Suppressor macrophage (primary cell): ENCODE results near the gene YWHAE.
"Not testable (repeated sequence)": the region's sequence is repeated elsewhere in the genome, so short reads cannot be mapped to it uniquely, and the experiment has no call there.

ENCODE experiments used
- DNase-seq, 4 experiments: peaks; one replicate each; pipeline ENCODE4 v3.0.0-alpha.2; 2020 to 2022

Gene YWHAE

DNA sequence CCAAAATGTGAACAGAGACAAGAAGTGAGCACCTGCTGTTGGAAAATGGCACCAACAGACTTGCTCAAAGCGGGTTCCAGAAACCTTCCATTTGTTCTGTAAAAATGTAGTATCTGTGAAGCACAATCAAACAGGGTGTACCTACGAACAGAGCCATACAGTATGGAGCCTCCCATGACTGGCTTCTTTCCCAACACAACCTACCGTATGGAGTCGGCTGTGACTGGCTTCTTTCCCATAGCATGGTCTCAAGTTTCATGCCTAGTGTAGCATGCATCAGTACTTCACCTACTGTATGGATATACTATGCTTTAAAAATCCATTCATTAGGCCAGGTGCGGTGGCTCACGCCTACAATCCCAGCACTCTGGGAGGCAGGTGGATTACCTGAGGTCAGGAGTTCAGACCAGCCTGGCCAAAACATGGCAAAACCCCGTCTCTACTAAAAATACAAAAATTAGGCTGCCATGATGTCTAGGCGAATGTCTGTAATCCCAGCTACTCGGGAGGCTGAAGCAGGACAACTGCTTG lies 26.2 kb downstream of the YWHAE start:
- no peak for DNase-seq

DNA sequence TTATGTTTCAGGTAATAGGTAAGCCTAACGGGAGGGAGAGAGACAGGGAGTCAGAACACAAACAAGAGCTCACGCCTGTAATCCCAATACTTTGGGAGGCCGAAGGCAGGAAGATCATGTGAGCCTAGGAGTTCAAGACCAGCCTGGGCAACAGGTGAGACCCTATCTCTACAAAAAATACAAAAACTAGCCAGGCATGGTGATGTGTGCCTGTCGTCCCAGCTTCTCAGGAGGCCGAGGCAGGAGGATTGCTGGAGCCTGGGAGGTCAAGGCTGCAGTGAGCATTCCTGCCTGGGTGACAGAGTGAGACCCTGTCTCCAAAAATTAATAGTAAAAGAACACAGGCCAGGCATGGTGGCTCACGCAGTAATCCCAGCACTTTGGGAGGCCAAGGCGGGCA lies 27.4 kb downstream of the YWHAE start:
- no peak for DNase-seq

DNA sequence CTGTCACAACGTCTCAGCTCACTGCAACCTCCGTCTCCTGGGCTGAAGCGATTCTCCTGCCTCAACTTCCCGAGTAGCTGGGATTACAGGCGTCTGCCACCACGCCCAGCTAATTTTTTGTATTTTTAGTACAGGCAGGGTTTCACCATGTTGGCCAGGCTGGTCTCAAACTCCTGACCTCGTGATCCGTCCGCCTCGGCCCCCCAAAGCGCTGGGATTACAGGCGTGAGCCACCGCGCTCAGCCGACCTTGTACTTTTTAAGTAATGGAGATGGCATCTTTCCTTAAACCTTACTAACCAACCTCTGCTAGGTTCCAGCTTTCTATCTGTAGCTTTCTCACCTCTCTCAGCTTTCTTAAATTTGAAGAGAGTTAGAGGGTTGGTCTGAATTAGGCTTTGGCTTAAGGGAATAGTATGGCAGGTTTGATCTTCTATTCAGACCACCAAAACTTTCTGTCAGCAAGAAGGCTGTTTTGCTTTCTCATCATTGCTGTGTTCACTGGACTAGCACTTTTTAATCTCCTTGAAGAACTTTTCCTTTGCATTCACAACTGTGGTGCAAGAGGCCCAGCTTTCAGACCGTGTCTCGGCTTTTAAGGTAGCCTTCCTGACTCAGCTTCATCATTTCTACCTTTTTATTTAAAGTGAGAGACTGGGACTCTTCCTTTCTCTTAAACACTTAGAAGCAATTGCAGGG lies 28.0 kb downstream of the YWHAE start:
- DNase-seq = no peak

DNA sequence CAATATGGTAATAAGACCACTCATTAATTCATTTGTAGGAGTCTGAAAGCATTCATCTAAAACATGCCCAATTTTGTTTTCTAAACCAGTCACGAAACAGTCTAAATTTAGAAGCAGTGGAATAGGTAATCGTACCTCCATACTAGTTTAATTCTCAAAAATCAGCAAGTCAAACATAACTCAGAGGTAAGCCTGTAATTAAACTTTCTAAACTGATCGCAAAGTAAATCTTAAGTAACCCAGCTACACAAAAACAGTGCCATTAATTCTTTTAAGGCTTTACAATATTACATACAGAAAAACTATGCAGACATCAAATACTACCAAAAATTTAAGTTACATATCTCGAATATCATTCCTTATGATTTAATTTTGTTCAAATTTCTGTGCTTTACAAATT lies 31.4 kb downstream of the YWHAE start:
- no peak for DNase-seq

DNA sequence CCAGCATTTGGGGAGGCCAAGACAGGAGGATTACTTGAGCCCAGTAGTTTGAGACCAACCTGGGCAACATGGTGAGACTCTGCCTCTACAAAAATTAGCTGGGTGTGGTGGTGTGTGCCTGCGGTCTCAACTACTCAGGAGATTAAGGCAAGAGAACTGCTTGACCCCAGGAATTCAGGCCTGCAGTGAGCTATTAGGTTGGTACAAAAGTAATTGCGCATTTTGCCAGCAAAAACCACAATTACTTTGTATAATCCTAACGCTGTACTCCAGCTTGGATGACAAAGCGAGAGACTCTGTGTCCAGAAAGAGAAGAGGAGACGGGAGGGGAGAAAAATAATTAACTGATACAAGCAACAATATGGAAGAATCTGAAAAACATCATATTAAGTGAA lies 32.7 kb downstream of the YWHAE start:
- no peak for DNase-seq

DNA sequence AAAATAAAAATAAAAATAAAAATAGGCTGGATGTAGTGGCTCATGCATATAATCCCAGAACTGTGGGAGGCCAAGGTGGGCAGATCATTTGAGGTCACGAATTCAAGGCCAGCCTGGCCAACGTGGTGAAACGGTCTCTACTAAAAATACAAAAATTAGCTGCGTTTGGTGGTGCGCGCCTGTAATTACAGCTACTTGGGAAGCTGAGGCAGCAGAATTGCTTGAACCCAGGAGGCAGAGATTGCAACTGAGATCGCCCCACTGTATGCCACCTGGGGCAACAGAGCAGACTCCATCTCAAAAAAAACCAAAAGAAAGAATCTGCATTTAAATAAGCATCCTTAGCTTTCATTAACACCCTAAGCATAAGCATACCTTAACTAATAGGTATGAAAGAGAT lies 33.8 kb downstream of the YWHAE start:
- no peak for DNase-seq

DNA sequence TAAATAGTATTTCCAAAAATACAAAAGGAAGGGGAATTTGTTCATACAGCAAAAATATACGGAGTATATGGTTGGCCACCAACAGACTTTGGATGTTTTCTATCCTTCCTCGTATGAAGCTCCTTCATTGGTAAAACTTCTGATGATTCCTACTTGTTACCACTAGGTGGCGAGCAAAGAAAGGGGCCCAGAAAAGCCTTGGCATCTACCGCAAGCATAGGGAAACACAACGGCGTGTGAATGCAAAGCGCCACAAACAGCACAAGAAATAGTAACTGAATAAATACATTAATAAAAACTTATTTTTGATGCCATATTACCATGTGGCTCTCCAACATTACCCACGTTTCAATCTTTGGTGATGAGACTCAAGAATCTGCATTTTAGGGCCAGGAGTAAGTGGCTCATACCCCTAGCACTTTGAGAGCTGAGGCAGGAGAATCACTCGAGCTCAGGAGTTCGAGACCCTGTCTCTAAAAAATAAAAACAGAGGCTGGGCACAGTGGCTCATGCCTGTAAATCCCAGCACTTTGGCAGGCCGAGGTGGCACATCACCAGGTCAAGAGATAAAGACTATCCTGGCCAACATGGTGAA lies 34.5 kb downstream of the YWHAE start:
- peak; percentile 75 to 92 (median 83) for DNase-seq

DNA sequence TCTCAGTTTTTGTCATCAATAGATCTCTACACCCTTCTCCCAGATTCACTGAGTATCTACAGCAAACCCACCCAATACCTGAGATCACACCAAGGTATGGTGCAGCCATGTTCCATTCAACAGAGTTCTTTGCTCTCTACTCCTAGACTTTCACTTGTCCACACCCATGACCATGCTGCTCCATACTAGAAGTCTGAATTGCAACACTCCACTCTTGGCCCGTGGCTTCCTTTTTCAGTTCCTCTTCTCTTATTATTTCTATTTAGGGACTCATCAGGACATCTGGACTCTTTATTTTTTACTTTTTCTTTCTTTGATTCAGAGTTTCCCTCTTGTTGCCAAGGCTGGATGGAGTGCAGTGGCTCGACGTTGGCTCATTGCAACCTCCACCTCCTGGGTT lies 37.1 kb downstream of the YWHAE start:
- peak; percentile 80 to 89 (median 85) for DNase-seq

DNA sequence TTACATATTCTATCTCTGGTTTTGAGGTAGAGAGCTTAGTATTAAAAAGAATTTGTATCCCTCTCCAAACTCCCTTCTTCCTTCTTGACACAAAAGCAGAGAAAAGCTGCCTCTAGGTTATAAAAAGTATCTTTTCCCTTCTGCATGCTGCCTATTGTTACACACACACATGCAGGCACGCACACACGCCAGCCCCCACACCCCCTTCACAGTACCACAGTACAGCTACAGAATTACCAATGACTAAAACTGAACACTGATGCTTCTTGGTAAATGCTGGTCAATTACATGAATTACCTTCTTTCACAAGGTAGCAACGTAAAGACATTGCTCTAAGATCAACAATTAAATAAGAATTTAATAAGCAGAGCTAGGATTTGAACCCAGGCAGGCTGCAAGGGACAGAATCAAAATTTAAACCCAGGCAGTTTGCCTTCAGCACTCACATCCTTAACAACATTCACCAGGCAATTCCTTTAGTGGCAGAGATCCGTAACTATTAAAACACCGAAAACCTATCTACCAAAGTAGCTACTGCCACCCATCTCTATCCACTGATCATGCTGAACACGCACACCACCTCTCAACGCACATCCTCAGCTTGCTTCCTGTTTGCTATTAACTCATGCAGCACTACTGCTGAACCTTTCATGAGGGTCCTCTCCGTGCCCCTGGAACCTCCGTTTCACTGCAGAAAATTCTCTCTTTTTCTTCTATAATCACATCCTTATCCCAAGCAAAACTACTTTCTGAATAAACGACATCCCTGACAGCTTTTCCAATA lies 37.8 kb downstream of the YWHAE start:
- DNase-seq = peak; percentile 19 to 40 (median 24)

DNA sequence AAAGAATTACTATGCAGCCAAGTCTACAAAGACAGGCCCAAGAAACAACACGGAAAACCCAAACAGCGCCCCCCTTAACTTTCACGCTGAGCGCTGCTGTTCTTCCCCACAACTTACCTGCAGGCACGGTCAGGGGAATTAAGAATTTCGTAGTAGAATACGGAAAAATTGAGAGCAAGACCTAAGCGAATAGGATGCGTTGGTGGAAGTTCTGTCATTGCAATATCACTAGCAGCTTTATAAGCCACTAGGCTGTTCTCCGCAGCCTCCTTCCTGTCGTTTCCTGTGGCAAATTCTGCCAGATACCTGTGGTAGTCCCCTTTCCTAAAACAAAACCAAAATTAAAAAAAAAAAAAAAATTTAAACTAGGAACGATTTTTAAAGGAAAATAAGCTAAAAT lies 39.0 kb downstream of the YWHAE start:
- DNase-seq = no peak

DNA sequence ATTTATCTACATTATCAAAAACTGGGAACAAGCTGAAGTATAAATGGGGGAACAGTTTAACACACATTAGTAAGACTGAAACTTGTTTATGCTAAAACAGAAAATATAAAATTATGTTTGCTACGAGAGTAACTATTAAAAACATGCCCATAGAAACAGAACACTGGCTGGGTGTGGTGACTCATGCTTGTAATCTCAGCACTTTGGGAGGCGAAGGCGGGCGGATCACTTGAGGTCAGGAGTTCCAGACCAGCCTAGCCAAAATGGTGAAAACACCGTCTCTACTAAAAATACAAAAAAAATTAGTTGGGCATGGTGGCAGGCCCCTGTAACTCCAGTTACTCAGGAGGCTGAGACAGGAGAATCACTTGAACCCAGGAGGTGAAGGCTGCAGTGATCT lies 39.7 kb downstream of the YWHAE start:
- DNase-seq = peak; percentile 13 to 46 (median 40)

DNA sequence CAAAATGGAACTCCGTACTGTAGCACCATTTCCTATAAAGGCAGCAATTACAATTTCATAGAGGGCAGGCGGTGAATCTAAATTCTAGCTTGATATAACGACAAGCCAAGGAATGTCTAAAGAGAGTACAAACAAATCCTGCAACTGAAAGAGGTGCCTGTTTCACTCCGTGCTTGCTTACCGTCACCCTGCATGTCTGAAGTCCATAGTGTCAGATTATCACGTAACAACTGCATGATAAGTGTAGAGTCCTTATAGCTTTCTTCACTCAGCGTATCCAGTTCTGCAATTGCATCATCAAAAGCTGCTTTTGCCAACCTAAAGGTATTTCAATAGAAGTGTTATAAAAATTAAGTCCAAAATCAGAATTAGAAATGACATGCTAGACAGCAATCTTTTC lies 46.0 kb downstream of the YWHAE start:
- no peak for DNase-seq

DNA sequence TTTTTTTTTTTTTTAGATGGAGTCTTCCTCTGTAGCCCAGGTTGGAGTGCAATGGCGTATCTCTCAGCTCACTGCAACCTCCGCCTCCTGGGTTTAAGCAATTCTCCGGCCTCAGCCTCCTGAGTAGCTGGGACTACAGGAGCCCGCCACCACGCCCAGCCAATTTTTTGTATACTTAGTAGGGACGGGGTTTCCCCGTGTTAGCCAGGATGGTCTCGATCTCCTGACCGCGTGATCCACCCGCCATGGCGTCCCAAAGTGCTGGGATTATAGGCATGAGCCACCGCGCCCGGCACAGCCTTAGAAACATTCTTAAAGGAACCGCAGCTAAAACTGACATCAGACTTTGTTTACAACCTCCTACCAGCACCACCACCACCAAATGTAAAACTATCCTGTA lies 47.5 kb downstream of the YWHAE start:
- DNase-seq = not testable (repeated sequence)

DNA sequence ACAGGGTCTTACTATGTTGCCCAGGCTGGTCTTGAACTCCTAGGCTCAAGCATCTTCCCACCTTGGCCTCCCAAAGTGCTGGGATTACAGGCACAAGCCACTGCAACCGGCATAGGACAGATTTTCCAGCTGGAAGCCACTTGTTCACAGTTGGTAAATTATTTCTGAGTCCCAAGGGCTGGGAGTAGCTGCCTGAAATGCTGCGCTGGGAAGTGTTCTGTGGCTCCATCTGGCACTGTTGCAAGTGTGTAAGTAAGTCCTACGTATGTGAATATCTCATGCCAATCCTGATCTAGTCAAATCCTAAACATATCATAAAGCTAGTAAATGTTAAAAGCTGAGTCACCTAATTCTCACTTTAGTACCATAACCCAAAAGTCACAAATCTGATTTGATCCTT lies 48.1 kb downstream of the YWHAE start:
- no peak for DNase-seq

DNA sequence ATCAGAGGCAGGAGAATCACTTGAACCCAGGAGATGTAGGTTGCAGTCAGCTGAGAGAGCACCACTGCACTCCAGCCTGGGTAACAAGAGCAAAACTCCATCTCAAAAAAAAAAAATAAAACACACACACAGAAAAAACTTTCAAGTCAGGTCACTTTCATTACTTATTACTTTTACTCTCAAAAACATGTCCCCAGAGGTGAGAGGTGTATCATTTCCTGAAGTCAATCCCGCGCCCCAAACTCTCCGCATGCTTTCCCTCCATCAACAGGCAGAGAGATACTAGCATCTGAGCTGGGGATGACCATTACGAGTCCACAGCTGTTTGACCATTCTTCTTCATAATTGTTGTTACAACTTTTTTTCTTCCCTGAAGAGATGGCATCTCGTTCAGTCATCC lies 48.7 kb downstream of the YWHAE start:
- DNase-seq = no peak

DNA sequence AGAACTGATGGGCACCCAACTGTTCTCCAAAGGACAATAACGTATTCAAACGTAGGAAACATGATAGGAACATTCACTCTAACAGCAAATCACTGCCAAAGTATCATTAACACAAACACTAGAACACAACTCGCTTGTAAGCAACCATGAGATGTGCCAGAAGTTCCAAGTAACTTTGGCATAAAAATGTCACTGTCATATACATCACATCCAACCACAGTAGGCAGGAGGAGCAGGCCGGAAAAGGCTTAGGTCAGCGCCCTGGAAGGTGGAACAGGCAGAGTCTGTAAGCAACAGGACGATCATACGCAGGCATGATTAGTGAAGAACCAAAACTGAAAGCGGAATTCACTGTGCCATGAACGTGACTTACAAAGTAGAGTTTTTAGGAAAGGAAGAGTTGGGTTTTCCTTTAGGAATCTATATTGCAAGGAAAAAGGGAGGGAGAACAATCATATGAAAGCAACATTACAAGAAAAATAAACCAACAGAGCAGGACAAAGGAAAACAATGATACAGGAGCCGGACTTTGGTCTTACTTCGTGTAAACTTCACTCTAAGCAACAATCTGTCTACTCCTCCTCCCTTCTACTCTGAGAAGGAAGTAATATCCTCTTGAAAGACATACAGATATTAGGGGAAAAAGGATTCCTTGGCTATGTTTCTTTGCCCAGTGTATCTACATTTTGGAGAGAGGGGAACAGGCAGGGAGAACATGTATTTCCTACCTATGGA lies 52.3 kb downstream of the YWHAE start:
- no peak for DNase-seq

DNA sequence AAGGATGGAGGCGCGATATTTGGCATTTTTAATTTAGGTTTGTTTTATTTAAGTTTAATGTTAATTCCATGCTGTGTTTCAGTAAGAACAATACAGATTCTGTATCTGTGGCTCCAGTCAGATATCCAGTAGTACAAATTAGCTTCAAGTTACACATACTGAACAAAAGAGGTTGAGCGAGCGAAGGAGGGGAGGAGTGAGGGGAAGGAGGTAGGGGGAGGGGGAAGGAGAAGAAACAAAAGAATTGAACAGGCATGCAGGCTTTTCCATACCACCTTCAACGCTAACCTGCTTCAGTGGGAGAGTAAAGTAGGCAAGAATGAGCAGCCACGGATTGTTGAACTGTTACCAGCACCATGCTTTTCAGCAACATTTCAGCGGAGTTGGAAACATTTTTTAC lies 55.5 kb downstream of the YWHAE start:
- no peak for DNase-seq

DNA sequence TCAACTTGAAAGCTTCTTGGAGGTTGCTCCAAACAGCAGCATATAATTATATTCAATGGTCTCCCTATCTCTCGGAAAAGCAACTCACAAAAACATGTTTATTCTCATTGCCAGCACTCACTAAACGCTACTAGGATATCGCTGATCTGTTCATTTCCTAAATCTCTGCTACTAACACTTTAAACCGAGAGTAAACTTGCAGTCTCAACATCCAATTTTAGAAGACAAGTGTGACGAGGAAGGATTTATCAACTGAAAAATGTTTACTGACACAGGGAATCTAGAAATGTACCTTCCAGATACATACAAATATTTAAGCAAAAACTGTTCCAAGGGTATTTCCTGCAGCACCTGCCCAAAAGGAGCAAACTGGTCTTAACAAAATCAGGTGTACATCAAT lies 56.5 kb downstream of the YWHAE start:
- no peak for DNase-seq

DNA sequence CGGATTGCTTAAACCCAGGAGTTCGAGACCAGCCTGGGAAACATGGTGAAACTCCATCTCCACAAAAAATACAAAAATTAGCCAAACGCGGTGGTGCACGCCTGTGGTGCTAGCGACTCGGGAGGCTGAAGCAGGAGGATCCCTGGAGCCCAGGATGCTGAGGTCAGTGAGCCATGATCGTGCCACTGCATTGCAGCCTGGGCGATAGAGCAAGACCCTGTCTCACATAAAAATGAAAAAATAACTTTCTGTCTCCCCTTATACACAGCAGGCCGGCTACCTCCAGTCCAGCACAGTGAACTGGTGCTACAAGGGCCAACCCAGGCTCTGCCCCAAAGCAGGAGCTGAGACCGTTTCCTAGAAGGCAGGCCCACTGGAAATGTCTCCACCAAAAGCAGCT lies 59.7 kb downstream of the YWHAE start:
- DNase-seq = no peak

DNA sequence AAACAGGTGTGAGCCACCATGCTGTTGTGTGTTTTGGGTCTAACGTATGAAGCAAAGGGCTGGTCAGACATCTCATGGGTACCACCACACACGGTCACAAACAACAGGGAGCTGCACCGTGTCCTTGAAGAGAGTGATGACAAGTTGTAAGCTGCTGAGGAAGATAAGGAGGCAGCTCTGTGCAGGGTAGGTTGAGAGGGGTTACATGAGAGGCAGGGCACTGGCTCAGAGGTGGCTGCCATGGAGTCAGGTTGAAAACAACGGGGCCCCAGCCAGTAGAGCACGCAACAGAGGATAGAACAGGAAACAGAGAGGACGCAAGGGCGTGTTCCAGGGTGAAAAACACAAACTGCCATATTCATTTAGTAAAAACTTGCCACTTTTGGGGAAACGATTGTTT lies 68.3 kb downstream of the YWHAE start:
- no peak for DNase-seq

DNA sequence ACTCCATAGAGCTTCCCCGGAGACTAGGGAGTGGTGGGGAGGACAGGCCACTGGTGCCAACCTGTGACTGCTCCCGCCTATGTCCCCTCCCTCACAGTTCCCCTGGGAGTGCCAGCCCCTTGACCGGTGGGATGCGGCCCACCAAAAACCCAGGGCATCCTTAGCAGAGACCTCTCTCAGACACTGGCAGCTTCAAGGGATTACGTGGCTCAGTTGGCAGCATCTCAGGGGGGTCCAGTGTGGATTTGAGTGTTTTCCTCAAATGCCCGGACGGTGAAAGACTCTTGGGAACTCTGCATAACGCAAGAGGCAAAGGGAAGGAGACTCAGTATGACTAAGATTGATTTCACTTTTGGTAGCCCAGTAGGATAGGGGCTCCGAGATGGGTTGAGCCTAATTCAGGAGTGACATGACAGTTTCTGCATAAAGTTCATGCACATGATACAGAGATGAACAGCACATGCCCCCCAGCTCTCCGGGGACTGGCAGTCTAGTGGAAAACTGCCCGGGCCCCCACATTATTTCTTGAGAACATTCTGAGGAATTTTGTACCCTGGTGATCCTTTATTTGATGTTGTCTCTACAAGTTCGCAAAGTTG lies 70.2 kb downstream of the YWHAE start:
- no peak for DNase-seq

DNA sequence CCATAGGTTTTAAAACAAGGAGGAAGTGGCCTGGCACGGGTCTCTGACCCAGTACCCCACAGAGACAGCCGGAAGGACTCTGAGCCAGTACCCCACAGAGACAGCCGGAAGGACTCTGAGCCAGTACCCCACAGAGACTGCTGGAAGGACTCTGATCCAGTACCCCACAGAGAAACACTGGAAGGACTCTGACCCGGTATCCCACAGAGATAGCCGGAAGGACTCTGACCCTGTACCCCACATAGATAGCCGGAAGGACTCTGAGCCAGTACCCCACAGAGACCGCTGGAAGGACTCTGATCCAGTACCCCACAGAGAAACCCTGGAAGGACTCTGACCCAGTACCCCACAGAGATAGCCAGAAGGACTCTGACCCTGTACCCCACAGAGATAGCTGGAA lies 71.6 kb downstream of the YWHAE start:
- DNase-seq = no peak

DNA sequence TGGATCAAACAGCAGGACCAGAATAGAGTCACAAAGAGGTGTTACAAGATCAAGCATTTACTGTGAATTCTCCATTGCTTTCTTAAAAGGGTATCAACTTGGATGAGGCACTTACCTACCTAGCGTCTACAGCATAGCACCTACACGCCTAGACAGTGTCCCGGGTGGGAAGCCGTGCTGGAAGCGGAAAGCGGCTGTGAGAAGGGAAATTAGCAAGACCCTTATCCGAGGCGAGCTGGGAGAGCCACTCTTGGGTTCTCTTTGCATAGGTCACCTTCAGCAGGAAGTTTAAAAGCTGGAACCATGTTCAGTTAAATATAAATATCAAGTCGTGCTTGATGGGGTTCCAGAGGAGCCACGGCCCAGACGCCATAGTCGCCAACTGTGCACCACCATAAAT lies 74.3 kb downstream of the YWHAE start:
- no peak for DNase-seq
